Upper lobe of left lung (tissue), 4 donors: ENCODE results near the gene RUBCN.
"Not testable (repeated sequence)": the region's sequence is repeated elsewhere in the genome, so short reads cannot be mapped to it uniquely, and the experiment has no call there.

Experiments
- CTCF ChIP-seq, 6 experiments: fragments of 450-650 bp in 4 of 6; fragments of 200-600 bp in 2 of 6; sonication (generic) in 2 of 6; IDR thresholded peaks; one replicate each; pipeline ENCODE4 v1.5.1; 2016 to 2019; ENCODE audit warnings: antibody characterized with exemption in 6 of 6
- POLR2A ChIP-seq, 4 donors: fragments of 450-650 bp; IDR thresholded peaks; one replicate each; pipeline ENCODE4 v1.5.1; 2016 to 2017; ENCODE audit warnings: antibody characterized with exemption in 4 of 4, mild to moderate bottlenecking in 2 of 4
- POLR2AphosphoS5 ChIP-seq, 2 donors: sonication (generic); formaldehyde crosslinking; IDR thresholded peaks; one replicate each; pipeline ENCODE4 v1.5.1; 2017; ENCODE audit warnings: antibody characterized with exemption in 2 of 2

GRCh38 chr3:197658706-197659105 is 78.0 kb downstream of the RUBCN start:
- TF ChIP-seq CTCF, POLR2A, POLR2AphosphoS5 (IDR thresholded peaks at IDR 0.05): not testable (repeated sequence)
